T-helper 1 cell (primary cell): ENCODE results near the gene SLC9A1.

Experiments
- DNase-seq, 5 donors: peaks; one replicate each; pipeline ENCODE4 v3.0.0-alpha.2; 2012 to 2020

Gene SLC9A1

GRCh38 chr1:27101696-27102095 lies 53.2 kb downstream of the SLC9A1 start:
- DNase-seq, result no peak

GRCh38 chr1:27101054-27101491 lies 53.9 kb downstream of the SLC9A1 start:
- no peak for DNase-seq

GRCh38 chr1:27100335-27101053 lies 54.4 kb downstream of the SLC9A1 start:
- DNase-seq, result no peak

- DNase-seq, result no peak
Observed at GRCh38 chr1:27099587-27100334, 55.2 kb downstream of the SLC9A1 start.

- DNase-seq, result no peak
Observed at GRCh38 chr1:27099135-27099586, 55.8 kb downstream of the SLC9A1 start.

- no peak for DNase-seq
Observed at GRCh38 chr1:27098431-27099134, 56.3 kb downstream of the SLC9A1 start.

GRCh38 chr1:27097484-27097917 lies 57.4 kb downstream of the SLC9A1 start:
- peak; percentile 38 to 67 (median 61) for DNase-seq

GRCh38 chr1:27095576-27095975 lies 59.3 kb downstream of the SLC9A1 start:
- no peak for DNase-seq

GRCh38 chr1:27092888-27093287 lies 62.0 kb downstream of the SLC9A1 start:
- no peak for DNase-seq

GRCh38 chr1:27090911-27091310 lies 64.0 kb downstream of the SLC9A1 start:
- DNase-seq, result no peak

- no peak for DNase-seq
Observed at GRCh38 chr1:27087371-27088220, 67.3 kb downstream of the SLC9A1 start.

GRCh38 chr1:27086628-27087027 lies 68.3 kb downstream of the SLC9A1 start:
- no peak for DNase-seq

- DNase-seq, result no peak
Observed at GRCh38 chr1:27086026-27086425, 68.9 kb downstream of the SLC9A1 start.

GRCh38 chr1:27084107-27084506 lies 70.8 kb downstream of the SLC9A1 start:
- DNase-seq, result no peak

- DNase-seq, result no peak
Observed at GRCh38 chr1:27077968-27078367, 77.0 kb downstream of the SLC9A1 start.

- DNase-seq, result no peak
Observed at GRCh38 chr1:27076803-27077202, 78.1 kb downstream of the SLC9A1 start.

GRCh38 chr1:27074175-27074780 lies 80.6 kb downstream of the SLC9A1 start:
- no peak for DNase-seq

GRCh38 chr1:27071049-27071416 lies 83.9 kb downstream of the SLC9A1 start:
- no peak for DNase-seq

GRCh38 chr1:27070390-27071048 lies 84.4 kb downstream of the SLC9A1 start:
- no peak for DNase-seq

- DNase-seq, result no peak
Observed at GRCh38 chr1:27068922-27069321, 86.0 kb downstream of the SLC9A1 start.

GRCh38 chr1:27065999-27066630 lies 88.8 kb downstream of the SLC9A1 start:
- DNase-seq, result no peak
